HEK293 (cell line): Measurements from ENCODE around the gene PBXIP1.

Experiments
- CTCF ChIA-PET: fragments of 350-600 bp; formaldehyde crosslinking; extraction: SDS; loops from one replicate; lab custom pipeline; 2021; ENCODE audit warnings: antibody characterized with exemption; lab: Yijun Ruan, JAX
- POLR2A ChIA-PET: fragments of 300-600 bp; formaldehyde crosslinking; extraction: SDS; loops from one replicate; lab custom pipeline; 2020; ENCODE audit warnings: antibody characterized with exemption, inconsistent platforms; lab: Yijun Ruan, JAX
- H3K27ac ChIP-seq: fragments of 200-500 bp; sonication (Bioruptor generic); 2 replicates; pipeline ENCODE4 v1.5.1; 2014; ENCODE audit warnings: low read depth, low read length, control low read depth, inconsistent platforms; ENCODE audit errors: extremely low read depth
- H3K36me3 ChIP-seq, 2 experiments: fragments of 200-500 bp in 1 of 2; sonication (Bioruptor generic) in 1 of 2; 1 replicate in 1 of 2; 2 replicates in 1 of 2; pipeline ENCODE4 v1.5.1; 2014 to 2017; ENCODE audit warnings: inconsistent platforms in 2 of 2, low read length in 2 of 2; ENCODE audit not compliant: control insufficient read depth in 2 of 2, insufficient read depth in 1 of 2
- H3K4me1 ChIP-seq: fragments of 200-500 bp; sonication (Bioruptor generic); 2 replicates; pipeline ENCODE4 v1.5.1; 2014; ENCODE audit warnings: mild to moderate bottlenecking, low read length, inconsistent platforms; ENCODE audit not compliant: control insufficient read depth, insufficient read depth
- H3K4me3 ChIP-seq: 2 replicates; pipeline ENCODE4 v1.5.1; 2011; ENCODE audit warnings: low read depth, mild to moderate bottlenecking, control low read depth, low read length, moderate library complexity
- H3K9me3 ChIP-seq: fragments of 200-500 bp; sonication (Bioruptor generic); 2 replicates; pipeline ENCODE4 v1.5.1; 2014; ENCODE audit warnings: low read depth, low read length, inconsistent platforms; ENCODE audit not compliant: control insufficient read depth, insufficient read depth
- HIC1 ChIP-seq: fragments of 450-650 bp; formaldehyde crosslinking; IDR thresholded peaks from 2 replicates; pipeline ENCODE4 v1.5.1; 2016; ENCODE audit warnings: missing biosample characterization, missing genetic modification characterization
- HOXD13 ChIP-seq: sonication (generic); formaldehyde crosslinking; IDR thresholded peaks from 2 replicates; pipeline ENCODE4 v1.8.0; 2022; ENCODE audit warnings: missing genetic modification reagents, borderline replicate concordance
- KLF7 ChIP-seq: fragments of 450-650 bp; formaldehyde crosslinking; IDR thresholded peaks from 2 replicates; pipeline ENCODE4 v1.5.1; 2016; ENCODE audit warnings: missing biosample characterization, missing genetic modification characterization, borderline replicate concordance
- REST ChIP-seq: fragments of 450-650 bp; formaldehyde crosslinking; IDR thresholded peaks from 2 replicates; pipeline ENCODE4 v1.5.1; 2016; ENCODE audit warnings: missing biosample characterization, missing genetic modification characterization
- SP2 ChIP-seq: fragments of 450-650 bp; formaldehyde crosslinking; IDR thresholded peaks from 2 replicates; pipeline ENCODE4 v1.5.1; 2016; ENCODE audit warnings: missing biosample characterization, missing genetic modification characterization
- YY2 ChIP-seq: fragments of 450-650 bp; formaldehyde crosslinking; IDR thresholded peaks from 2 replicates; pipeline ENCODE4 v1.5.1; 2016; ENCODE audit warnings: missing biosample characterization, missing genetic modification characterization
- ZBTB20 ChIP-seq: fragments of 450-650 bp; formaldehyde crosslinking; IDR thresholded peaks from 2 replicates; pipeline ENCODE4 v1.5.1; 2016; ENCODE audit warnings: missing biosample characterization, missing genetic modification characterization
- ZBTB44 ChIP-seq: fragments of 450-650 bp; IDR thresholded peaks from 2 replicates; pipeline ENCODE4 v1.5.1; 2018; ENCODE audit warnings: missing biosample characterization, mild to moderate bottlenecking, missing genetic modification characterization
- ZBTB7A ChIP-seq: fragments of 450-650 bp; formaldehyde crosslinking; IDR thresholded peaks from 2 replicates; pipeline ENCODE4 v1.5.1; 2016; ENCODE audit warnings: low read depth, missing biosample characterization, missing genetic modification characterization
- ZEB2 ChIP-seq: fragments of 450-650 bp; formaldehyde crosslinking; IDR thresholded peaks from 2 replicates; pipeline ENCODE4 v1.5.1; 2016; ENCODE audit warnings: missing biosample characterization, missing genetic modification characterization
- ZFP3 ChIP-seq: fragments of 450-650 bp; formaldehyde crosslinking; IDR thresholded peaks from 2 replicates; pipeline ENCODE4 v1.5.1; 2016; ENCODE audit warnings: low read depth, missing biosample characterization, missing genetic modification characterization
- ZIC2 ChIP-seq: fragments of 450-650 bp; formaldehyde crosslinking; IDR thresholded peaks from 2 replicates; pipeline ENCODE4 v1.5.1; 2016; ENCODE audit warnings: missing biosample characterization, missing genetic modification characterization
- ZNF155 ChIP-seq: fragments of 450-650 bp; formaldehyde crosslinking; IDR thresholded peaks from 2 replicates; pipeline ENCODE4 v1.5.1; 2016; ENCODE audit warnings: missing biosample characterization, missing genetic modification characterization
- ZNF366 ChIP-seq: fragments of 450-650 bp; formaldehyde crosslinking; conservative IDR thresholded peaks from 2 replicates; pipeline ENCODE4 v1.5.1; 2016; ENCODE audit warnings: missing biosample characterization, missing genetic modification characterization
- ZNF37A ChIP-seq: fragments of 450-650 bp; IDR thresholded peaks from 2 replicates; pipeline ENCODE4 v1.5.1; 2018; ENCODE audit warnings: missing biosample characterization, missing genetic modification characterization
- ZNF518A ChIP-seq: fragments of 450-650 bp; formaldehyde crosslinking; conservative IDR thresholded peaks from 2 replicates; pipeline ENCODE4 v1.5.1; 2016; ENCODE audit warnings: low read depth, missing biosample characterization, missing genetic modification characterization
- ZNF629 ChIP-seq: fragments of 450-650 bp; formaldehyde crosslinking; IDR thresholded peaks from 2 replicates; pipeline ENCODE4 v1.5.1; 2017; ENCODE audit warnings: missing biosample characterization, missing genetic modification characterization
- ZNF777 ChIP-seq: fragments of 450-650 bp; formaldehyde crosslinking; IDR thresholded peaks from 2 replicates; pipeline ENCODE4 v1.5.1; 2017; ENCODE audit warnings: missing biosample characterization, missing genetic modification characterization, borderline replicate concordance
- ZNF785 ChIP-seq: fragments of 450-650 bp; formaldehyde crosslinking; IDR thresholded peaks from 2 replicates; pipeline ENCODE4 v1.5.1; 2016; ENCODE audit warnings: missing biosample characterization, missing genetic modification characterization
- ZNF843 ChIP-seq: fragments of 450-650 bp; formaldehyde crosslinking; IDR thresholded peaks from 2 replicates; pipeline ENCODE4 v1.5.1; 2016; ENCODE audit warnings: missing biosample characterization, missing genetic modification characterization
- ZSCAN4 ChIP-seq: fragments of 450-650 bp; formaldehyde crosslinking; IDR thresholded peaks from 2 replicates; pipeline ENCODE4 v1.5.1; 2017; ENCODE audit warnings: missing biosample characterization, missing genetic modification characterization
- ZXDB ChIP-seq: fragments of 450-650 bp; formaldehyde crosslinking; IDR thresholded peaks from 2 replicates; pipeline ENCODE4 v1.5.1; 2016; ENCODE audit warnings: missing biosample characterization, missing genetic modification characterization

Gene PBXIP1

GRCh38 chr1:155004352-155005075, 48.6 kb upstream of the PBXIP1 start (continued):
- TF ChIP-seq REST (tag by site-specific recombination) = no peak
- no peak for TF ChIP-seq SP2 (tag by site-specific recombination)
- TF ChIP-seq HOXD13 (CRISPR knock-in tag) = no peak
- no peak for TF ChIP-seq ZBTB44
- peak; percentile 48; the same call in 1 of the 2 replicates for TF ChIP-seq ZEB2 (tag by site-specific recombination)
- peak; percentile 84 for TF ChIP-seq ZIC2
- no peak for TF ChIP-seq ZNF785 (tag by site-specific recombination)
- TF ChIP-seq ZSCAN4 (tag by site-specific recombination) = no peak
- TF ChIP-seq ZNF366 = no peak
- no peak for TF ChIP-seq KLF7 (tag by site-specific recombination)
- no peak for TF ChIP-seq ZNF843 (tag by site-specific recombination)
- no peak for TF ChIP-seq ZBTB7A (tag by site-specific recombination)
- TF ChIP-seq ZBTB20 (tag by site-specific recombination) = 0 out of 2 replicates have a peak, but pooled peaks have one; percentile 34
- TF ChIP-seq ZNF37A (tag by site-specific recombination) = no peak
- TF ChIP-seq ZNF155 (tag by site-specific recombination) = no peak

GRCh38 chr1:155003766-155004351, 48.0 kb upstream of the PBXIP1 start:
- H3K36me3 ChIP-seq = no peaks in the 10 kb centered on the region
- H3K4me3 ChIP-seq = peak overlapping the region; percentile 50
- CTCF ChIA-PET = interaction anchor here (1.1 to 2.1 kb wide), 4 partner anchors 9 to 81 kb away, joined by 3 to 11 read pairs (median 4); partner anchors contain the start of gene ADAM15
- peaks cover 13% of the 10 kb centered on the region for H3K4me1 ChIP-seq
- peak overlapping the region; percentile 87; the same call in 1 of the 2 replicates for H3K27ac ChIP-seq
- no peaks in the 10 kb centered on the region for H3K9me3 ChIP-seq
- POLR2A ChIA-PET = interaction anchor here (0.7 to 2.1 kb wide), 7 partner anchors 8 to 42 kb away, joined by 3 to 9 read pairs (median 7); partner anchors contain the start of genes FLAD1 and PYGO2
- TF ChIP-seq ZNF629 (peak; percentile 23; the same call in 1 of the 2 replicates), YY2 (tag by site-specific recombination) (no peak), HIC1 (peak; percentile 66; the same call in 1 of the 2 replicates), ZNF777 (tag by site-specific recombination) (no peak), ZNF518A (tag by site-specific recombination) (peak; percentile 35; the same call in 1 of the 2 replicates), ZXDB (tag by site-specific recombination) (peak; percentile 95), ZFP3 (tag by site-specific recombination) (no peak)
